HuH-7 (cell line): Measurements from ENCODE around the gene CLDN22.

Experiments used
- DNase-seq: peaks from one replicate; pipeline ENCODE4 v3.0.0; 2011; ENCODE audit warnings: low spot score

CLDN22 gene

DNA sequence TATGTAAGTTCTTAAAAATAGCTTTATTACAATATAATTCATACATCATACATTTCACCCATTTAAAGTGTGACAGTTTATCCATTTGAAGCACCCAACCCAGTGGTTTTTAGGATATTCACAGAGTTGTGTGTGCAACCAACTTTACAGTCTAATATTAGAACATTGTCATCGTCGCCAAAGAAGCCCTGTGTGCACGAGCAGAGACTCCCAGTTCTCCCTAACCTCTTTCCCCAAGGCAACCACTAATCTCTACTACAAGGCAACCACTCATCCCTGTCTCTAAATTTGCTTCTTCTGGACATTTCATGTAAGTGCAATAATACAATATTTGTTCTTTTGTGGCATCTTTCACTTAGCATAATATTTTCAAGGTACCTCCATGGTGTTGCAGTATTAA is 47.7 kb downstream of the CLDN22 start:
- no peak for DNase-seq

DNA sequence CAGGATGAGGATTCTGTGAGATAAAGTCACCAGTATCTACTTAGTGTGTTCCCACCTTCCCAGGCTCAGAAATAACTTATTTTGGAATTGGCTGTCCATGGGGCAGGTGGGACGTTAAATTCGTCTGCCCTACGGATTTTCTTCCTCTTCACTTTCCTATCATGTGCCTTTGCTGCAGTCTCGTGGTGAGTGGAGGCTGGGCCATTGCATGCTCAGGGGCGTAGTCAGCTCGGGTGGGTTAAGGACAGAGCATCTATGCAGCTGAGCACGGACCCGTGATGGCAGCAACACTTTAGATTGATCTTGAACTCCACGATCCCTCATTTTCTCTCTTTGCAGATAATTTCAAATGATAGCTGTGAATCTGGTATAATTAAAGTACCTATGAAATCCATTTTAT is 51.5 kb downstream of the CLDN22 start:
- no peak for DNase-seq
